OCI-LY3 (cell line): ENCODE measurements around the gene SCN4A.
"Not testable (repeated sequence)": the region's sequence is repeated elsewhere in the genome, so short reads cannot be mapped to it uniquely, and the experiment has no call there.

Experiments used
- H2AFZ ChIP-seq: fragments of 200-600, 300-600 bp; shearing (Covaris generic); 2 replicates; pipeline ENCODE4 v1.6.0; 2014; ENCODE audit warnings: antibody characterized with exemption, low read depth, low read length
- H3K27ac ChIP-seq: fragments of 200-600, 300-600 bp; sonication (generic); 2 replicates; pipeline ENCODE4 v1.5.1; 2014; ENCODE audit warnings: mild to moderate bottlenecking, low read length, moderate library complexity, mixed read lengths
- H3K27me3 ChIP-seq: fragments of 200-600, 300-600 bp; sonication (generic); 2 replicates; pipeline ENCODE4 v1.6.1; 2014; ENCODE audit warnings: low read depth, low read length, mixed read lengths
- H3K36me3 ChIP-seq: fragments of 200-600, 300-600 bp; sonication (generic); replicated peaks from 2 replicates; pipeline ENCODE3; 2014; ENCODE audit warnings: low read depth, low read length, mixed read lengths
- H3K4me1 ChIP-seq: fragments of 300-600, 200-600 bp; sonication (generic); 2 replicates; pipeline ENCODE4 v1.6.1; 2014; ENCODE audit warnings: low read length, mixed read lengths
- H3K4me2 ChIP-seq: fragments of 200-600, 300-600 bp; sonication (generic); 2 replicates; pipeline ENCODE4 v1.6.1; 2014; ENCODE audit warnings: low read length, mixed read lengths
- H3K4me3 ChIP-seq: fragments of 300-600, 200-600 bp; sonication (generic); 2 replicates; pipeline ENCODE4 v1.5.1; 2014; ENCODE audit warnings: antibody characterized with exemption, mild to moderate bottlenecking, low read length, moderate library complexity
- H3K79me2 ChIP-seq: fragments of 300-600, 200-600 bp; shearing (Covaris generic); 2 replicates; pipeline ENCODE4 v1.6.1; 2014; ENCODE audit warnings: mild to moderate bottlenecking, low read length, mixed read lengths
- H3K9ac ChIP-seq: fragments of 300-600, 200-600 bp; shearing (Covaris generic); 2 replicates; pipeline ENCODE4 v1.6.0; 2014; ENCODE audit warnings: mild to moderate bottlenecking, low read length, moderate library complexity
- H3K9me3 ChIP-seq: fragments of 200-600, 300-600 bp; shearing (Covaris generic); 2 replicates; pipeline ENCODE4 v1.6.1; 2014; ENCODE audit warnings: low read length, mixed read lengths; ENCODE audit not compliant: insufficient read depth
- H4K20me1 ChIP-seq: fragments of 200-600, 300-600 bp; sonication (generic); 2 replicates; pipeline ENCODE4 v1.6.1; 2016; ENCODE audit warnings: low read length, mixed read lengths; ENCODE audit not compliant: insufficient read depth
- CTCF ChIP-seq: fragments of 200-600, 300-600 bp; sonication (generic); IDR thresholded peaks from 2 replicates; pipeline ENCODE4 v1.5.1; 2014; ENCODE audit warnings: antibody characterized with exemption, low read length, low read depth
- EZH2phosphoT487 ChIP-seq: fragments of 200-600 bp; shearing (Covaris generic); IDR thresholded peaks from 2 replicates; pipeline ENCODE4 v1.6.1; 2018; ENCODE audit warnings: antibody characterized with exemption, mixed run types, low read depth

Gene SCN4A

GRCh38 chr17:63911041-63911635 lies 61.6 kb downstream of the SCN4A start, which contains the start of gene CSHL1:
Gene CSHL1, minus strand, starts transcription at chr17:63911258. Its CDS starts 62 bp downstream, at chr17:63911196.
- Histone ChIP-seq H3K27ac (no peak within 1 kb of the TSS), H3K4me1 (peaks cover 20% of the 10 kb centered on the region), H3K9ac (no peak within 1 kb of the TSS), H4K20me1 (no peaks in the 10 kb centered on the region), H3K79me2 (no peaks in the 10 kb centered on the region), H3K36me3 (no peaks in the 10 kb centered on the region), H3K9me3 (no peaks in the 10 kb centered on the region), H3K27me3 (peaks cover 14% of the 10 kb centered on the region), H3K4me2 (peak within 1 kb of the TSS; percentile 62), H2AFZ (no peak within 1 kb of the TSS), H3K4me3 (peak within 1 kb of the TSS; percentile 52; the same call in 1 of the 2 replicates)
- no peak for TF ChIP-seq CTCF
- no peak for TF ChIP-seq EZH2phosphoT487

GRCh38 chr17:63910096-63910495 lies 62.6 kb downstream of the SCN4A start:
- no peaks in the 10 kb centered on the region for H3K9me3 ChIP-seq
- no peaks in the 10 kb centered on the region for H3K36me3 ChIP-seq
- no peaks in the 10 kb centered on the region for H3K79me2 ChIP-seq
- no peak for TF ChIP-seq EZH2phosphoT487
- no peak for TF ChIP-seq CTCF
- no peak overlapping the region for H3K4me2 ChIP-seq
- H3K9ac ChIP-seq, result no peak overlapping the region
- H3K4me1 ChIP-seq, result peaks cover 11% of the 10 kb centered on the region
- no peak overlapping the region for H3K4me3 ChIP-seq
- no peaks in the 10 kb centered on the region for H4K20me1 ChIP-seq
- H3K27ac ChIP-seq, result no peak overlapping the region
- peaks cover 14% of the 10 kb centered on the region for H3K27me3 ChIP-seq
- no peak overlapping the region for H2AFZ ChIP-seq

- not testable (repeated sequence) for H3K27ac ChIP-seq, H3K9ac ChIP-seq, H3K79me2 ChIP-seq, H3K4me2 ChIP-seq, H2AFZ ChIP-seq, H3K9me3 ChIP-seq, H4K20me1 ChIP-seq, H3K4me3 ChIP-seq, H3K36me3 ChIP-seq
- Histone ChIP-seq H3K27me3 (peaks cover 14% of the 10 kb centered on the region), H3K4me1 (peaks cover 11% of the 10 kb centered on the region)
Observed at GRCh38 chr17:63909586-63909985, 63.1 kb downstream of the SCN4A start.

- peaks cover 17% of the 10 kb centered on the region for H3K27me3 ChIP-seq
- H4K20me1 ChIP-seq, H2AFZ ChIP-seq, H3K27ac ChIP-seq, H3K4me3 ChIP-seq, H3K4me2 ChIP-seq, H3K4me1 ChIP-seq, H3K79me2 ChIP-seq, H3K9me3 ChIP-seq, H3K36me3 ChIP-seq, H3K9ac ChIP-seq: not testable (repeated sequence)
- peak; percentile 21 for TF ChIP-seq CTCF
Observed at GRCh38 chr17:63907161-63907778, 65.4 kb downstream of the SCN4A start.

- H3K9me3 ChIP-seq, H2AFZ ChIP-seq, H3K79me2 ChIP-seq, H3K4me2 ChIP-seq, H3K9ac ChIP-seq, H3K4me1 ChIP-seq, H4K20me1 ChIP-seq, H3K36me3 ChIP-seq, H3K4me3 ChIP-seq, H3K27ac ChIP-seq: not testable (repeated sequence)
- H3K27me3 ChIP-seq, result peaks cover 27% of the 10 kb centered on the region
Observed at GRCh38 chr17:63904796-63905195, 67.9 kb downstream of the SCN4A start.
